Fibroblast of lung (primary cell): ENCODE measurements around the gene SDK1. TPM values are rescaled to one million over a fixed set of nuclear protein-coding genes. Genes with fewer than 3 reads are reported as not detected.
A peak's percentile ranks its signal among the peaks of the same experiment; 100 is the strongest.

Source experiments
- DNase-seq, 2 donors: peaks; one replicate each; pipeline versions ENCODE4 v3.0.0 to v3.0.0-alpha.2; 2010; ENCODE audit warnings: low read depth in 2 of 2
- H2AFZ ChIP-seq: 2 replicates; pipeline ENCODE4 v1.5.1; 2012; ENCODE audit warnings: low read length, control low read depth, inconsistent platforms
- H3K27ac ChIP-seq: 2 replicates; pipeline ENCODE4 v1.5.1; 2011; ENCODE audit warnings: low read length, control low read depth; ENCODE audit not compliant: insufficient read depth
- H3K27me3 ChIP-seq: 2 replicates; pipeline ENCODE4 v1.5.1; 2011; ENCODE audit warnings: mild to moderate bottlenecking, low read length; ENCODE audit not compliant: control insufficient read depth, insufficient read depth
- H3K36me3 ChIP-seq: 2 replicates; pipeline ENCODE4 v1.5.1; 2011; ENCODE audit warnings: low read length; ENCODE audit not compliant: control insufficient read depth, insufficient read depth
- H3K4me1 ChIP-seq: 2 replicates; pipeline ENCODE4 v1.5.1; 2011; ENCODE audit warnings: low read length; ENCODE audit not compliant: control insufficient read depth, insufficient read depth; ENCODE audit errors: extremely low read depth
- H3K4me2 ChIP-seq: 2 replicates; pipeline ENCODE4 v1.5.1; 2011; ENCODE audit warnings: low read length, control low read depth; ENCODE audit not compliant: insufficient read depth; ENCODE audit errors: extremely low read depth
- H3K4me3 ChIP-seq, 4 experiments: fragments of 200-600 bp in 1 of 4; sonication (generic) in 1 of 4; replicated peaks in 1 of 4; 2 replicates each; pipeline ENCODE4 v1.5.1; 2011 to 2016; ENCODE audit warnings: low read length in 4 of 4, low read depth in 3 of 4, mild to moderate bottlenecking in 3 of 4, control low read depth in 2 of 4, inconsistent platforms in 1 of 4, mixed read lengths in 1 of 4; ENCODE audit not compliant: insufficient read depth in 1 of 4; ENCODE audit errors: control extremely low read depth in 1 of 4
- H3K79me2 ChIP-seq: 2 replicates; pipeline ENCODE4 v1.5.1; 2012; ENCODE audit warnings: mild to moderate bottlenecking, low read length, inconsistent platforms; ENCODE audit not compliant: control insufficient read depth, insufficient read depth
- H3K9ac ChIP-seq: 2 replicates; pipeline ENCODE4 v1.5.1; 2011; ENCODE audit warnings: mild to moderate bottlenecking, low read length, control low read depth; ENCODE audit not compliant: insufficient read depth
- H3K9me3 ChIP-seq: 2 replicates; pipeline ENCODE4 v1.5.1; 2012; ENCODE audit warnings: low read depth, low read length; ENCODE audit not compliant: control insufficient read depth, insufficient read depth
- H4K20me1 ChIP-seq: 2 replicates; pipeline ENCODE4 v1.5.1; 2011; ENCODE audit warnings: low read length; ENCODE audit not compliant: control insufficient read depth, insufficient read depth; ENCODE audit errors: extremely low read depth
- EZH2 ChIP-seq: IDR thresholded peaks from 2 replicates; pipeline ENCODE4 v1.5.1; 2012; ENCODE audit warnings: low read length, control low read depth, mild to moderate bottlenecking; ENCODE audit errors: missing control alignments
- polyA plus RNA-seq, 2 donors: library from polyadenylated mRNA; depleted of rRNA in 1 of 2; stranded (reverse) in 1 of 2; unstranded in 1 of 2; fragments of >200 nt; gene quantifications; 2 replicates each; pipeline ENCODE4 v1.2.1, GENCODE V29; 2011 to 2012; ENCODE audit warnings: missing spikeins in 1 of 2
- total RNA-seq: library from RNA; depleted of rRNA; stranded (reverse); fragments of >200 nt; gene quantifications from 2 replicates; pipeline ENCODE4 v1.2.1, GENCODE V29; 2014
- TF ChIP-seq, protein P1 (sequence below), 2 donors: IDR thresholded peaks in 1 of 2; conservative IDR thresholded peaks in 1 of 2; 1 replicate in 1 of 2; 2 replicates in 1 of 2; pipeline ENCODE4 v1.5.1; 2011 to 2012; ENCODE audit warnings: low read length in 2 of 2, control low read depth in 1 of 2, inconsistent platforms in 1 of 2, low read depth in 1 of 2, mild to moderate bottlenecking in 1 of 2

SDK1 gene
- total and polyA plus RNA-seq, 2 donors (not counting 1 experiment from before 2014, with no cell fraction given) = 1.0 to 8.6 TPM

DNA sequence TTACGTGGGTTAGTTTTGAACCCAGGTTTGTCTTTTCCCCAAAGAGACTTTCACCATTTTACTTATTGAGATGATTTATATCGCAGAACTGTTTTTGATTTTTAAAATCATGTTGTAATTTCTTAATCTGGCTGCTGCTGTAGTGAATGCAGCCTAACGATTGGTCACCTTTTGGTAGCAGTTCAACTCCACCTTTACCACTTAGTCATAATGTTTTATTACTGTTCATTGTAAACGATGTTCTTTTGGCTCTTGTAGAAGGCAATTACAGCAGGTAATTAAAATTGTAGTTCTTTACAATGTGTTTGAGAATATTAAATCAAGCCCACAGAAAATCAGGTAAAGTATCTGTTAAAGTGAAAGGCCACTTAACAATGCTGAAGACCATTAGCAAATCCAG lies 531.1 kb downstream of the SDK1 start:
- Histone ChIP-seq H3K36me3 (no peaks in the 10 kb centered on the region), H3K79me2 (no peaks in the 10 kb centered on the region), H3K9ac (no peak overlapping the region), H3K27me3 (no peaks in the 10 kb centered on the region), H3K4me3 (no peak overlapping the region), H4K20me1 (no peaks in the 10 kb centered on the region), H3K4me1 (no peaks in the 10 kb centered on the region), H3K27ac (no peak overlapping the region), H3K4me2 (no peak overlapping the region), H2AFZ (no peak overlapping the region), H3K9me3 (no peaks in the 10 kb centered on the region)
- DNase-seq = no peak
- TF ChIP-seq EZH2 = no peak

DNA sequence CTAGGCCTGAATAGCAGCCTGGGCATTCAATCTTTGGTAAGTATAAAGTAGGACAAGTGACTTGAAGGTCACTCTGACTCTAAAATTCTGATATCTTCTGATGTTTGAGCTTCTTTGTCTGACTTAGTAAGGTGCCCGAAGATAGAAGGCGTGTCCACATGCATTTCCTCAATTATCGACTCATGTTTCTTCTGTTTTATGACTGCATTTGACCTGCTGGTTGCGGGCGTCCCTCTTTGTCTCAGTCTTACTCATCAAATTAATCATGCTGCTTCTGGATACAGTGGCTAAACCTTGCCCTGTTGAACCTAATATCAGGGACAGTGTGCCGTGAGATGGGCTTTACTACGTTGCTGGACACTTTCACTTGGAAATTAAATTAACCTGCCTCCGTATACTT lies 534.1 kb downstream of the SDK1 start:
- Histone ChIP-seq H3K27me3 (no peaks in the 10 kb centered on the region), H3K36me3 (no peaks in the 10 kb centered on the region)
- TF ChIP-seq, protein P1, sequence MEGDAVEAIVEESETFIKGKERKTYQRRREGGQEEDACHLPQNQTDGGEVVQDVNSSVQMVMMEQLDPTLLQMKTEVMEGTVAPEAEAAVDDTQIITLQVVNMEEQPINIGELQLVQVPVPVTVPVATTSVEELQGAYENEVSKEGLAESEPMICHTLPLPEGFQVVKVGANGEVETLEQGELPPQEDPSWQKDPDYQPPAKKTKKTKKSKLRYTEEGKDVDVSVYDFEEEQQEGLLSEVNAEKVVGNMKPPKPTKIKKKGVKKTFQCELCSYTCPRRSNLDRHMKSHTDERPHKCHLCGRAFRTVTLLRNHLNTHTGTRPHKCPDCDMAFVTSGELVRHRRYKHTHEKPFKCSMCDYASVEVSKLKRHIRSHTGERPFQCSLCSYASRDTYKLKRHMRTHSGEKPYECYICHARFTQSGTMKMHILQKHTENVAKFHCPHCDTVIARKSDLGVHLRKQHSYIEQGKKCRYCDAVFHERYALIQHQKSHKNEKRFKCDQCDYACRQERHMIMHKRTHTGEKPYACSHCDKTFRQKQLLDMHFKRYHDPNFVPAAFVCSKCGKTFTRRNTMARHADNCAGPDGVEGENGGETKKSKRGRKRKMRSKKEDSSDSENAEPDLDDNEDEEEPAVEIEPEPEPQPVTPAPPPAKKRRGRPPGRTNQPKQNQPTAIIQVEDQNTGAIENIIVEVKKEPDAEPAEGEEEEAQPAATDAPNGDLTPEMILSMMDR (conservative IDR thresholded peaks at IDR 0.05 in 1 of 2, IDR thresholded peaks at IDR 0.05 in 1 of 2; ENCODE audit: low read depth in 1 of 2, low read length in 2 of 2) = no peak
- no peak for TF ChIP-seq EZH2

DNA sequence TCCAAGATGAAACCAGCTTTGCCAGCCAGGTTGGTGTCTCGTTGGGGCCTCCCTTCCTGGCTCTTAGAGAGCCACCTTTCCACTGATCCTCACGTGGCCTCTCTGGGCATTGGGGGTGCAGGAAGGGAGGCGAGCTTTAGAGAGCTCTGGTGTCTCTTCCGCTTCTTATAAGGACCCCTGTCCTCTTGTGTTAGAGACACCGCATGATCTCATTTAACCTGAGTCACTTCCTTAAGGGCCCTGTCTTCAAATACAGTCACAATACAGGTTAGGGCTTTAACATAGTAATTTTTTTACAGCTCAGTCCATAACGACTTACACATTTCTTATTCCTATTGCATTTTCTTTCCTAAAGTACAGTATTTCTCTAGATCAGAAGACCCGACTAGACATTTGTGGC lies 535.8 kb downstream of the SDK1 start:
- no peak for TF ChIP-seq EZH2
- TF ChIP-seq, protein P1 (conservative IDR thresholded peaks at IDR 0.05 in 1 of 2, IDR thresholded peaks at IDR 0.05 in 1 of 2; ENCODE audit: low read depth in 1 of 2, low read length in 2 of 2) = no peak
- no peak overlapping the region for H3K9ac ChIP-seq

More for the DNA sequence above, 534.1 kb downstream of the SDK1 start:
- Histone ChIP-seq H3K4me1 (no peaks in the 10 kb centered on the region), H3K79me2 (no peaks in the 10 kb centered on the region), H3K27ac (no peak overlapping the region), H3K4me3 (no peak overlapping the region), H3K9me3 (no peaks in the 10 kb centered on the region), H3K4me2 (no peak overlapping the region), H4K20me1 (no peaks in the 10 kb centered on the region), H2AFZ (no peak overlapping the region), H3K9ac (no peak overlapping the region)
- peak in 1 of 2 donors; percentile 43 for DNase-seq

More for the DNA sequence above, 535.8 kb downstream of the SDK1 start:
- Histone ChIP-seq H3K4me3 (no peak overlapping the region), H3K36me3 (no peaks in the 10 kb centered on the region), H3K4me2 (no peak overlapping the region), H3K27me3 (no peaks in the 10 kb centered on the region), H4K20me1 (no peaks in the 10 kb centered on the region), H3K27ac (no peak overlapping the region), H3K9me3 (no peaks in the 10 kb centered on the region), H3K79me2 (no peaks in the 10 kb centered on the region), H3K4me1 (no peaks in the 10 kb centered on the region), H2AFZ (no peak overlapping the region)
- DNase-seq = peak in 1 of 2 donors; percentile 25
